ENCODE results near the gene QRFP.

QRFP gene

GRCh38 chr9:130888146-130888885 is 8.3 kb downstream of the QRFP start:
- no peak for DNase-seq

- no peak for DNase-seq
Observed at GRCh38 chr9:130887494-130888144, 9.0 kb downstream of the QRFP start.

- no peak for DNase-seq
Observed at GRCh38 chr9:130886981-130887380, 9.6 kb downstream of the QRFP start.

- DNase-seq: no peak
Observed at GRCh38 chr9:130885484-130886375, 10.9 kb downstream of the QRFP start.

- DNase-seq: no peak
Observed at GRCh38 chr9:130884542-130885483, 11.8 kb downstream of the QRFP start.

- no peak for DNase-seq
Observed at GRCh38 chr9:130884111-130884531, 12.5 kb downstream of the QRFP start.

- DNase-seq: no peak
Observed at GRCh38 chr9:130883479-130883878, 13.1 kb downstream of the QRFP start.

GRCh38 chr9:130882696-130883225 is 13.9 kb downstream of the QRFP start:
- no peak for DNase-seq

- DNase-seq: no peak
Observed at GRCh38 chr9:130881516-130881915, 15.1 kb downstream of the QRFP start.

- DNase-seq: no peak
Observed at GRCh38 chr9:130880599-130881220, 15.9 kb downstream of the QRFP start.

- no peak for DNase-seq
Observed at GRCh38 chr9:130879863-130880411, 16.7 kb downstream of the QRFP start.

GRCh38 chr9:130878295-130878694 is 18.3 kb downstream of the QRFP start:
- DNase-seq: no peak

- no peak for DNase-seq
Observed at GRCh38 chr9:130877300-130877699, 19.3 kb downstream of the QRFP start.

GRCh38 chr9:130874783-130875182 is 21.8 kb downstream of the QRFP start:
- DNase-seq: no peak

GRCh38 chr9:130873966-130874365 is 22.6 kb downstream of the QRFP start:
- no peak for DNase-seq

GRCh38 chr9:130872912-130873503 is 23.6 kb downstream of the QRFP start:
- DNase-seq: no peak

- DNase-seq: no peak
Observed at GRCh38 chr9:130872508-130872907, 24.1 kb downstream of the QRFP start.

- no peak for DNase-seq
Observed at GRCh38 chr9:130872093-130872492, 24.5 kb downstream of the QRFP start.

- no peak for DNase-seq
Observed at GRCh38 chr9:130871395-130872062, 25.1 kb downstream of the QRFP start.
